CD4-positive, alpha-beta T cell treated with Interleukin-12 subunit alpha and Interleukin-12 subunit beta, for 1 hour (primary cell): ENCODE results near the gene CIZ1.
"Not testable (repeated sequence)": the region's sequence is repeated elsewhere in the genome, so short reads cannot be mapped to it uniquely, and the experiment has no call there.

ENCODE experiments used
- DNase-seq: peaks from one replicate; pipeline ENCODE4 v3.0.0-alpha.2; 2020

CIZ1 gene

GRCh38 chr9:128185979-128186965 is 5.1 kb downstream of the CIZ1 start:
- no peak for DNase-seq

GRCh38 chr9:128182893-128183588 is 8.3 kb downstream of the CIZ1 start:
- no peak for DNase-seq

GRCh38 chr9:128181480-128181879 is 9.9 kb downstream of the CIZ1 start:
- not testable (repeated sequence) for DNase-seq

- no peak for DNase-seq
Observed at GRCh38 chr9:128180447-128180846, 10.9 kb downstream of the CIZ1 start.

GRCh38 chr9:128180001-128180400 is 11.4 kb downstream of the CIZ1 start:
- no peak for DNase-seq

- no peak for DNase-seq
Observed at GRCh38 chr9:128178806-128179431, 12.5 kb downstream of the CIZ1 start.

- DNase-seq, result no peak
Observed at GRCh38 chr9:128175726-128176125, 15.6 kb downstream of the CIZ1 start.

GRCh38 chr9:128175102-128175563 is 16.2 kb downstream of the CIZ1 start:
- DNase-seq, result no peak

GRCh38 chr9:128174062-128174461 is 17.3 kb downstream of the CIZ1 start:
- no peak for DNase-seq

- no peak for DNase-seq
Observed at GRCh38 chr9:128169925-128170324, 21.4 kb downstream of the CIZ1 start.

GRCh38 chr9:128169492-128169891 is 21.9 kb downstream of the CIZ1 start:
- no peak for DNase-seq

GRCh38 chr9:128168731-128169308 is 22.6 kb downstream of the CIZ1 start:
- no peak for DNase-seq

- no peak for DNase-seq
Observed at GRCh38 chr9:128167209-128167608, 24.2 kb downstream of the CIZ1 start.

- no peak for DNase-seq
Observed at GRCh38 chr9:128166169-128166568, 25.2 kb downstream of the CIZ1 start.

GRCh38 chr9:128164307-128164885 is 27.0 kb downstream of the CIZ1 start:
- DNase-seq, result no peak

- no peak for DNase-seq
Observed at GRCh38 chr9:128163523-128164306, 27.7 kb downstream of the CIZ1 start.

- no peak for DNase-seq
Observed at GRCh38 chr9:128163027-128163515, 28.3 kb downstream of the CIZ1 start.

- DNase-seq, result no peak
Observed at GRCh38 chr9:128162215-128163026, 29.0 kb downstream of the CIZ1 start.

- DNase-seq, result no peak
Observed at GRCh38 chr9:128161215-128161902, 30.0 kb downstream of the CIZ1 start.

GRCh38 chr9:128160603-128160987 is 30.8 kb downstream of the CIZ1 start:
- DNase-seq, result peak; percentile 18
